HG03575 (cell line): ENCODE measurements around the gene NAB2.
"Not testable (repeated sequence)": the region's sequence is repeated elsewhere in the genome, so short reads cannot be mapped to it uniquely, and the experiment has no call there.

ENCODE experiments used
- ATAC-seq: cut with Tn5 transposase; IDR thresholded peaks from one replicate; pipeline ENCODE4 v1.9.1; 2021; ENCODE audit not compliant: unreplicated experiment, insufficient number of reproducible peaks, low FRiP score; ENCODE audit errors: extremely low read depth

Gene NAB2

DNA sequence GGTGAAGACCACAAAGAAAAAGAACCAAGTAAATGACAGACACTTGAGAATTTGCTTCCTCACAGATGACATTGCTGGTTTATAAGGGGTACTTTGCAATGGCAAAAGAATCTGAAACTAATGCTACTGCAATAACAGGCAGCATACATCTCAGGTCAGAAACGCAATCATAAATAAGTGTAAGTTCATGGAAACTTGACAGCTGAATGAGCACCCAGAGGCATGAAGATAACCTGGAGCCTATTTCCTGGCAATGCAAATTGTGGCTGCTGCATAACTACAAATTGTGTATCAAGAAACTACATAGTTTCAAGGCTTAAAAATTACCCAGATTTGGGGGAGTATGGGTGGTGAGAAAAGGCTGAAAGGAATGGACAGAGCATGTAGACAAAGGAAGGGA, 30.5 kb upstream of the NAB2 start:
- no peak for ATAC-seq

GRCh38 chr12:57063991-57064685, 24.8 kb upstream of the NAB2 start:
- ATAC-seq = peak; percentile 60

- ATAC-seq = no peak
Measured at GRCh38 chr12:57066245-57066644, 22.7 kb upstream of the NAB2 start.

DNA sequence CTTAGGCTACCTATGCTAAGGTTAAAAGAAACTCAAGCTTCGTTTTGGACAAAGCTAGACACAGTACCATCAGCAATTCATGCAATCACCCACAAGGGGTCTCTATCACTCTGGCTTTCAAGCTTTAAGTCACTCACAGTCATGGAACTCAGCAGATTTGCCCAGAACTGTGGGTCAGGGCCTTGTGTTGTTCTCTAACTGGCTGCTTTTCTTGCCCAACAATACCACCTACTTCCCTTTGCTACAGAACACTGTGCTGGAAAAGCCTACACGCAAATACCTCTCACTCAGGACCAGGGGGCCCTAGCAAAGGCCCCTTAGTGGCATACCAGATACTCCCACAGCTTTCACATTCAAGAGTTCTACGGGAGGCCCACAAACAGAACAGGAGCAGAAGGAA, 19.4 kb upstream of the NAB2 start:
- ATAC-seq = peak; percentile 63

GRCh38 chr12:57072661-57073060, 16.3 kb upstream of the NAB2 start:
- ATAC-seq = no peak

- ATAC-seq = not testable (repeated sequence)
Measured at GRCh38 chr12:57073566-57074450, 15.1 kb upstream of the NAB2 start.

DNA sequence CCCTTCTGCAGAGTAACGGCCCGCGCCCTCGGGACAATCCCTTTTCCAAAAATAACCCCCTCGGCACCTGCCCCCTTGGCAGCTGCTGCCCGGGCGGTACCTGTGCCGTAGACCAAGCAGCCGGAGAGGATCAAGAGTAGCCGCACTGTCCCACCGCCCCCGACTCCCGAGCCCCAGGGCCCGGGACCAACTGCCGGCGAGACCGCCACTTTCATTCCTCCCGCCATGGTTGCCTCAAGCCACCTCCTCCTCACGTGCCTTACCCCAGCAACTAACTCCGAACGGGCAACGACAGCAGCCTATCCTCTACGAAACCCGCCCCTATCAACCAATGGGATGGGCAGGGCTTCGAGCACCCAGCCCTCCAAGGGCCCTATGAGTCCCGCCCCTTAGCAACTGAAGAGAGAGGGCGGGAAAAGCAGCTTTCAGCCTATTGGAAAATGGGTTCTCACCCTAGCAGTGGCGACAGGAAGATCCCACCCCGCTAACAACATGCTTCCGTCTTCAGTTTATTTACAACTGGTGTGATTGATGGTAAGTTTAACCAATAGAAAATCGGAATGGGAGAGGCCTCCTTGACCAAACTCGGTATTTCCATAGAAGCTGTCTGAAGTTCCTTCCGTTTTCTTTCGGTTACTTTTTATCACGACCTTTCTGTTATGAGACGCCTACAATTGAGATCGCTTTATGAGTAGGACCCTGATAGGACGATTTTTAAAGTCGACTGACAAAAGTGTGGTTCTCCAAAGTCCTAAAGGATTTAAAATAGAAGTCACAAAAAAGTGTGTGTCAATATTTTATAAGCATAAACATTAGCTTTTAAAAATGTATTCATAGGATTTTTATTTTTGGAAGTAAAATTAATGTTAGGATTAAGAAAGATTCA, 10.2 kb upstream of the NAB2 start, which contains the start of gene NEMP1:
TSS of gene NEMP1 (minus strand) at position 273 of the 886 bp plus-strand sequence. CDS start at position 227, 46 bp downstream.
- peak; percentile 90 for ATAC-seq

GRCh38 chr12:57079821-57080220, 9.1 kb upstream of the NAB2 start:
- ATAC-seq = no peak

DNA sequence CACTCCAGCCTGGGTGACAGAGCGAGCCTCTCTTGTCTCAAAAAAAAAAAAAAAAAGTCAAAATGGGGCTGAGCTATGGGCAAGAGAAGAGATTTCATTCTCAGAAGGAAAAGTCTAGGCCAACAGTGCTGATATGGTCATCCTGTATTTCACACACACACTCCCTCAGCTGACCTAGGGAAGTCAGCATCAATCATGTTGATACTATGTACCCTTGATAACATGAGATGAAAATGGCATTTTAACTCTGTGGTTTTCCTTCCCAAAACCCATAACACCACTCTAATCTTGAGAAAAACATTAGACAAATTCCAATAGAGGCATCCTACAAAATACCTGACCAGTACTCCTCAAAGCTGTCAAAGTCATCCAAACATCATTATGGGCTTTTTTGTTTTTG, 8.1 kb upstream of the NAB2 start:
- no peak for ATAC-seq

- no peak for ATAC-seq
Measured at GRCh38 chr12:57085999-57086492, 2.9 kb upstream of the NAB2 start.

DNA sequence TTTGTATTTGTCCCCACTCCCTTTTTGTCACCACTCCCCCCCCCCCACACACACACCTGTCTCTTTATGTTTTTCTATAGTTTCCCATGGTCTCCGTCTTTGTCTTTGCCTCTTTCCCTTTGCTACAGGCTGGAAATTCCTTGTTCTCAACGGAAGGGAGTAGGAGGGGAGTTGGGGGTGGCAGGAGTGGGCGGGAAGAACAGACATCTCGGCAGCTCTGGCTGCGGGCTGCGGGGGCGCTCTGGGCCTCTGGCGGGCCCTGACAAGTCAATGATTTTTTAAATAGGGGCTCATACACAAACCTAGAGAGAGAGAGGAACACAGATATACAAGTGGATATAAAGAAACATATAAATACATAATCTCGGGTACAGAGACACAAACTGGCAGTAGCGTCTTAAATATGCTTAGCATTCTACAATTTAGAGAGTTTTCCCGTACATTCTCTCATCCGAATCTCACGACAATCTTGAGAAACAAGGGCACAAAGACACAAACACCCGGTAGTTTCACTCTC, 2.4 kb upstream of the NAB2 start:
- no peak for ATAC-seq

DNA sequence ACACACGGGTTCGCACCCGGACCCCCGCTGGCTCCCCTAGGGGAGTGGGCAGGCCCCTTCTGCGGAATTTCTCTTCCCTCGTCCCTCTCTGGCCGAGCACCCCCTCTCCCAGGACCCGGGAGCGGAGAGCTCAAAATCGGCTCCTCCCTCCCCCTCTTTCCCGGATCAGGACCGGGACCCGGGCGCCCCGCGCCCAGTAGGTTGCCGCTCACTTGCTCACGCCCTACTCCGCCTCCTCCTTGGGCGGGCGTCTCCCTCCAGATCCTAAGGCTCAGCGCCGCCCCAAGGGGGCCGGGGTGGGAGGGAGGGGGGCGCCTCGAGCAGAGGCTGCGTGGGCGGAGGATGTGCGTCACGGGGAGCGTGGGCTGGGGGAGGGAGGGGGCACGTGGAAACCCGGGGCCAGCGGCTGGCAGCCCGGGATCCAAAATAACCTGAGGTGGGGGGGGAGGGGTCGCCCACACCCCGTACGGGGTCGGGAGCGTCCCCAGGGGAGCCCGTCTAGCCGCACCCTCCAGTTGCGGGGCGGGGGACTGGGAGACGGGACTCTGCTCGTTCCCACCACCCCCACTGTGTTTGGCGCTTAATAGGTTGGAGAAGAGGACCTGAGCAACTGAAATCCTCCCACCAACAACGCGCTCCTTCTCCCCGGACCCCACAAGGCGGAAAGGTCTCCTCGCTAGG, 1.8 kb upstream of the NAB2 start:
- ATAC-seq = no peak

- ATAC-seq = no peak
Measured at GRCh38 chr12:57087691-57088353, 1.1 kb upstream of the NAB2 start.

DNA sequence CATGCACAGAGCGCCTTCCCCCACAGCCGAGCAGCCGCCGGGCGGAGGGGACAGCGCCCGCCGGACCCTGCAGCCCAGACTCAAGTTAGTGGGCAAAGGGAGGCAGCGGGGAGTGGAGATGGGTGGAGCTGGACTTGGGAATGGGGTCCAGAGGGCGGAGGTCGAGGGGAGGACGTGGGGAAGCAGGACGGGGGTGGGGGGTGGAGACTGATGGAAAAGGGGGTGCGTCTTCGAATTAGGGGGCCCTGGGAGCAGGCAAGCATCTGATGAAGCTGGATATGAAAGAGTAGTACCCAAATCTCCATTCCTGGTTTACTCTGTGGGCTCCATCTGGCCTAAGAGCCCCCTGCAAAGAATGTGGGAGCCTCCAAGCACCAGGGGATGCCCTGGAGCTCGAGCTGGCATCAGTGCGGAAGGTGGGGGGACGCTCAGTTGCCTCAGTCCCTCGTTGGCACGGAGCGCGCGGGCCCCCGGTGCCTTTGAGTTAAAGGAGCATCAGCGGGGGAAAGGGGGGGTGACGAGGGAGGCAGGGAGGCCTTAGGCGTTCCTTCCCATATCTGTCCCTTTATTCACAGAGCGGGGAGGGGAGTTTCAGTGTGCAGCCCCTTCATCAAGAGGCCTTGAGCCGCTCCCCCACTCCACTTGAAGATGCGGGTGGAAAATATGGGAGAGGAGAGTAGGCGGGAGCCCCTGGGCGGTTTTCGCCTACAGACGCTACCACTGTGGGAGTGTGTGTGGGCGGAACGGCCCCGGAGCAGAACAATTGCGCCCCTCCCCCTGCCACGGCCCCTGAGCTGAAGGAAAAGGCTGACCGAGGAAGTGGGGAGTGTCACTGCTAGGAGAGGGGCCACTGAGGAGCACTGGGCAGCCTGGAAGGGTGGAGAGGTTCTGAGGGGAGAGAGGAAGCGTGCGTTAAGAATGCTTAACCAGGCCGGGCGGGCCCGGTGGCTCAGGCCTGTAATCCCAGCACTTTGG, 644 bp downstream of the NAB2 start:
- no peak for ATAC-seq

GRCh38 chr12:57090490-57090889, 1.6 kb downstream of the NAB2 start:
- no peak for ATAC-seq

DNA sequence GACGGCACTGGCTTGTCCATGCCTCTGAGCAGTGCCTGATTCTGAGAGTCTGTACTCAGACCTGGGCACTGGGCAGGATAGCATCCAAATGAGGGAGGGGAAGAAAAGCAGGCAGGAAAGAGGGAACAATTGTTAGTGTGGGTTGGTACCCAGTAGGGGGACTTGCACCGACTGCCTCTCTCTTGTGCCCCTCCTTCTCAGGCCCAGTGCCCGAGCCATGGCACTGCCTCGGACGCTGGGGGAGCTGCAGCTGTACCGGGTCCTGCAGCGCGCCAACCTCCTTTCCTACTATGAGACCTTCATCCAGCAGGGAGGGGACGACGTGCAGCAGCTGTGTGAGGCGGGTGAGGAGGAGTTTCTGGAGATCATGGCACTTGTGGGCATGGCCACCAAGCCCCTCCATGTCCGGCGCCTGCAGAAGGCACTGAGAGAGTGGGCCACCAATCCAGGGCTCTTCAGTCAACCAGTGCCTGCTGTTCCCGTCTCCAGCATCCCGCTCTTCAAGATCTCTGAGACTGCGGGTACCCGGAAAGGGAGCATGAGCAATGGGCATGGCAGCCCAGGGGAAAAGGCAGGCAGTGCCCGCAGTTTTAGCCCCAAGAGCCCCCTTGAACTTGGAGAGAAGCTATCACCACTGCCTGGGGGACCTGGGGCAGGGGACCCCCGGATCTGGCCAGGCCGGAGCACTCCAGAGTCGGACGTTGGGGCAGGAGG, 2.2 kb downstream of the NAB2 start:
- ATAC-seq = no peak
